Neural progenitor cell (in vitro differentiated cells): ENCODE results near the gene GUCY2C.

Experiments used
- EZH2 ChIP-seq: fragments of 200-600 bp; sonication (generic); IDR thresholded peaks from 2 replicates; pipeline ENCODE4 v1.6.1; 2017; ENCODE audit warnings: antibody characterized with exemption, mild to moderate bottlenecking, moderate library complexity
- EZH2phosphoT487 ChIP-seq: fragments of 200-600 bp; sonication (generic); IDR thresholded peaks from 2 replicates; pipeline ENCODE4 v1.6.1; 2017; ENCODE audit warnings: antibody characterized with exemption
- TF ChIP-seq, protein P1 (sequence below): fragments of 200-600 bp; sonication (generic); IDR thresholded peaks from 2 replicates; pipeline ENCODE4 v1.5.1; 2017; ENCODE audit warnings: antibody characterized with exemption, mild to moderate bottlenecking

DNA sequence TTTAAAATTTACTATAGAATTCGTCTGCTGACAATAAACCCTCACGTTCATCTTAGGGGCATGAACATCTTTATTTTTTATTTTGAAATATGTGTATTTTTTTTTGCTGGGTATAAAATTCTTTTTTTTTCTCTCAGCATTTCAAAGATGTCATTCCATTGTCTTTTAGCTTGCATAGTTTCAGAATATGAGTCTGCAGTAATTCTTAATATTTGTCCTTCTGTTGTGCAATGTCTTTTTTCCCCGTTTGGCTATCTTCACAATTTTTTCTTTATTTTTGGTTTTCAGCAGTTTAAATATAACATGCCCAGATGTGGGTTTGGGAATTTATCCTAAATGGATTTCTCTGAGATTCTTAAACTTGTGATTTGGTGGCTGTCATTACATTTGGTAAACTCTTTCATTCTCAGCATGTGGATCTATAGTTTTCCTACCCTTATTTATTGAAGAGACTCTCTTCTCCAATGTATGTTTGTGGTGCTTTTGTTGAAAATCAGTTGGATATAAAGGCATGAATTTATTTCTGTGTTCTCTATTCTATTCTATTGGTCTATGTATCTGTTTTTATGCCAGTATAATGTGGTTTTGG lies 90.9 kb downstream of the GUCY2C start:
- TF ChIP-seq, protein P1, sequence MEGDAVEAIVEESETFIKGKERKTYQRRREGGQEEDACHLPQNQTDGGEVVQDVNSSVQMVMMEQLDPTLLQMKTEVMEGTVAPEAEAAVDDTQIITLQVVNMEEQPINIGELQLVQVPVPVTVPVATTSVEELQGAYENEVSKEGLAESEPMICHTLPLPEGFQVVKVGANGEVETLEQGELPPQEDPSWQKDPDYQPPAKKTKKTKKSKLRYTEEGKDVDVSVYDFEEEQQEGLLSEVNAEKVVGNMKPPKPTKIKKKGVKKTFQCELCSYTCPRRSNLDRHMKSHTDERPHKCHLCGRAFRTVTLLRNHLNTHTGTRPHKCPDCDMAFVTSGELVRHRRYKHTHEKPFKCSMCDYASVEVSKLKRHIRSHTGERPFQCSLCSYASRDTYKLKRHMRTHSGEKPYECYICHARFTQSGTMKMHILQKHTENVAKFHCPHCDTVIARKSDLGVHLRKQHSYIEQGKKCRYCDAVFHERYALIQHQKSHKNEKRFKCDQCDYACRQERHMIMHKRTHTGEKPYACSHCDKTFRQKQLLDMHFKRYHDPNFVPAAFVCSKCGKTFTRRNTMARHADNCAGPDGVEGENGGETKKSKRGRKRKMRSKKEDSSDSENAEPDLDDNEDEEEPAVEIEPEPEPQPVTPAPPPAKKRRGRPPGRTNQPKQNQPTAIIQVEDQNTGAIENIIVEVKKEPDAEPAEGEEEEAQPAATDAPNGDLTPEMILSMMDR = no peak
- TF ChIP-seq EZH2 (no peak), EZH2phosphoT487 (no peak)
